ENCODE data around the gene ABTB2.
"Not testable (repeated sequence)": the region's sequence is repeated elsewhere in the genome, so short reads cannot be mapped to it uniquely, and the experiment has no call there.

Gene ABTB2

DNA sequence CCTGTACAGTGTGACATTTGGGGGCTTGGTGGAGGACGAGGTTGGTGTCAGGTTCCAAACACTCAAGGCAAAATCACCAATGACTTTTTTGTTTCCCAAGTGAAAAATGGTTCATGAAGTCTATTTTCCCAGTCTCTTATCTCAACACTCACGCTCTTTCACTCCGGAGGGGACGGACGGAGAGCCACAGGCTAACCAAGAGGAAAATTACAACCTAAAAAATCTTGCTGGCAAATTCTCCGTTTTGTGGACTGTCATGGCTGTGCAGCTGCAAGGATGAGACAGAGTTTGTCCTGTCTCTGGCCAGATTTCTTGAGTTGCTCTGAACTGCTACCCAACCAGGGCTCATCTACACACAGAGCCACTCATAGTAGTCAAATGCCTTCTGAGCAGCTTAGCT is 101.2 kb downstream of the ABTB2 start:
- no peak for DNase-seq

DNA sequence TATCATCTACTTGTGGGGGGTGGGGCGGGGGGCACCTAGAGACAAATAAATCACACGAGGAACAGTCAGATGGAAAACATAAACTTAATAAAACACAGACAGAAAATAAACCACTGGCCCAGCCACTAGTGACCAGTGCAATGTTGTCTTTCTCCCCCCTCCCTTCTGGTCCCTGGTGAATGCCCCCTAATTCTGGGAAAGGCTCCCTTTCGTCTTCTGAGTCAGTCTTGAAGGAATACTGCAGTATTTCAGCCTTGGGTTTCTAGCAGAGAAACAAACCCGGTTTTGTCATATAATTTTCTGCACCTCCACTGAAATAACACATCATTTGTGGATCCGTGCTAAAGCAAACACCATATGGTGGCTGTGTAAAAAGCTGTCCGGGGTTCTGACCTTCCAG is 101.7 kb downstream of the ABTB2 start:
- DNase-seq = no peak

DNA sequence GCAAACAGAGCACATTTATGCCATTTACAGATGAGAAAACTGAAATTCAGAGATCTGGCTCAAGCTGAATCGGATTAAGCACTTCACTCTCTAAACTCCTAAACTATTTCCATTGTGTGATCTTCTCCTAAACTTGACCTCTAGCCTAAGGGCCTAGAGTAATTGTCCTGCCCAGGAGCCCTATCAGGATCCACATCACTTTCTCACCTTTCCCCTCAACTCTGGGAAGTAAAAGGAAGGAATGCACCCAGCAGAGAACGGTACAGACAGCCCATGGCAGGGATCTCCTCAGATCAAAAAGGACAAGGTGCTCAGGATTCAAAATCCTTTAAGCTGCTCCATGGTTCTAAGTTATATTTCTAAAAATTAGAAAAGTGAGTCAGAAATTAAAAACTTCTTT is 102.7 kb downstream of the ABTB2 start:
- no peak for DNase-seq

DNA sequence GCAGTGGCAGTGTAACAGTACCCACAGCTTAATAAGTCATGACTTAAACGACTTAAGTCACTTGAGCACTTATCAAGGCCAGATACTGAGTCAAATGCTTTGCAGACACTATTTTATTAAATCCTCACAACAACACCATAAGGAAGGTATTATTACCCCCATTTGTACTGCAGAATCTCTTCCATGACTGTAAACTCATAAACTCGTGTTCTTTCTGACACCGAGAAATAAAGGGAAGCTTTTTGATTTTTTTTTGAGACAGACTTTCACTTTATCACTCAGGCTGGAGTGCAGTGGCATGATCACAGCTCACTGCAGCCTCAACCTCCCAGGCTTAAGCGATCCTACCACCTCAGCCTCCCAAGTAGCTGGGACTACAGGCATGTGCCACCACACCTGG is 103.8 kb downstream of the ABTB2 start:
- DNase-seq = no peak

DNA sequence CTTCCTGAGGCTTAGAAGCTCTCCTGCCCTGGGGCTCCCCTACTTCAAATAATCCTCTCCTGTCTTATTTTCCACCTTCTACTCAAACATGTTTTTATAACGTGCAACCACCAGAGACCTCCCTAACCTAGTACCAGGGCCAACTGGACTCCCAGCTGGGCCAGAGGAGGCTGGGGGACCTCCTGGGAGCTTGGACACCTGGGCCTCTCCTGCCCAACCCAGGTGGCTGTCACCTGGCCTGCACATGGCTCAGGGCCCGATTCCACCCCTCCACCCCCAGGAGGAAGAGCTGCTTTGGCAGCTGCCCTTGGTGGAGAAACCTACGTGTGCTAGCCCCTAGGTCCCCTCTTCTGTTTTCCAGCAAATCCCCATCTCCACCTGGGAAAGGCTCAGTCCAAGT is 105.2 kb downstream of the ABTB2 start:
- no peak for DNase-seq

DNA sequence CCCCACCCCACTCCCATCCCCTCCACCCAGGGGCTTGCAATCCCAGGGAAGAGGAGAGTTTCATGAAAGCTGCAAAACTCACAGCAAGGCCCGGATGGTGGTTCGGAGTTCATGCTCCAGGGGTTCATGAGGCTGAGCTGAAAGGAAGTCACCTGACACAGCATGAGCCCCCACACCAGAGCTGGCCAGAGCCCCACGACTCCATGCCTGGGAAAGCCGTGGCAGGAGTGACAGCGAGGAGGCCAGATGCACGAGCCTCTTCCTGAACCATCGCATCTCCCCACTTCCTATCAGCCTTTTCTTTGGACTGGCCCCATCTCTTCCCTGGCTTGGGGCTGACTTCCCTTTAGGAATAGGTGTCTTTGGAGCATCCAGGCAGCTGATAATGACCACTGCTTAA is 105.8 kb downstream of the ABTB2 start:
- no peak for DNase-seq

DNA sequence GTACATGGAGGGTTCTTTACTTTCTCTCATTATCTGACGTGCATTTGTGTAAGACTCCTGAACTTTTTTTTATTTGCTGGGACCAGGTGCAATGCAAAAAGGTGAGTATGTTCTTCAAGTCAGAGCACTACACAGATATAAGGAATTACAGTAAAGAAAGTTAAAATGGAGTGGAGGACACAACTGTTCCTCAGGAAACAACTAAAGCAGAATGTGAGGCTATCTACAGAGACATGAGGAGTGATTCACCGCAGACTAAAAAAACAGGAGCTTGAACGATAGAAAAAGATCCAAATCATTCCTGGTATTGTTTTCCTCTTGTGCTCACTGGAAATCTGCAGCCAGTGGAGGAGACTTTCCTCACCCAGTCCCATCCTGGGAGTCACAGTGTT is 106.2 kb downstream of the ABTB2 start:
- DNase-seq = no peak

DNA sequence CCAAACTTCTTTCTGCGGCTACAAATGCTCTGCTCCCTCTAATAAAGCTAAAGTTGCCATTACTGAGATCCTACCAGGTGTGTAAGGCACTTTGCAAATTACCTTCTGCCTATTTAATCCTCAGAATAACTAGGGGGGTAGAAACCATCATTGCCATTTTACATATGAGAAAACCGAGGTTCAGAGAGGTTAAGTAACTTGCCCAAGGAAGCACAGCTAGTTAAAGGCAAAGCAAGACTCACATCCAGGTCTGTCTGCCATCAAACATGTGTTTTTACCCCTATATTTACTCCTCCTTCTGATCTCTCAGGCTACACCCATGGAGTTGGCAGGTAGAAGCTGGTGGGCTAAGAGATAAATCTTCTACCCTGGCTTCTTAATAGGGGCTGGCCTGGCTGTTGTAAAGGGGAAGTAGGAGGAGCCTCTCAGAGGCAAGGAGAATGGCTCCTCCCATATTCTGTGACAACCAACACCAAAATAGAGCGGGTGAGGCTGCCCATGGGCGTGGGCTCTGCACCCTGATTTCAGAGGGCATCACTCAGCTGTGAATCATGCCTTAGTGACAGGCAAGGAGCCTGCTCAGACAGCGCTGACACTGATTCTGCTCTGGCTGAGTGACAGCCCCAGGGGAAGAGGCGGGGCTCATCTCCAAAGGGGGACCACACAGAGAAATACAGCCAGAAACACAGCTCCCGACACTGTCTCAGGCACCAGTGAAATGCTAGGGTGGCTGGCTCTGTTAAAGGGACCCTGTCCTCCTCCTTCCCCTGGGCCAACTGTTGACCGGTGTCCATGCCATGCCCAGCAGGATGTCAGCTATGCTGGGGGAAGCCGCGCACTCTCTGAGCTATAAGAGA is 106.8 kb downstream of the ABTB2 start:
- peak; percentile 78 to 88 for DNase-seq

DNA sequence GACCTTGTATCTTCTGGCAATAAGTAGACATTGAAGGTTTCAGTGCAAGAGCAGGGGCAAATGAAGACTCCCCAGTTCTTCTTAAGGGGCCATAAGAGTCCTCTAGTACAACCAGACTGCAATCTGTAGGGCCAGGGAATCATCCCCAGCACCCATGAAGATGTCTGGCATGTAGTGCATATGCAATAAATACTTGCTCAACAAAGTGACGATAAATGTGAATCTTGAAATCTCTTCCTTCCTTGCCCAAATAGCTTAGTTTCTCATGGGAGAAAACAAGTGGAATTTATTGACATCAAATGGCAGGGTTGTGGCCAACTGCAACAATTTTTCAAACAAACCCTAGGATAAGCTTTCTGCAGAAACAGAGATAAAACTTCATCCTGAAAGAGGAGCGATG is 107.6 kb downstream of the ABTB2 start:
- DNase-seq = no peak

DNA sequence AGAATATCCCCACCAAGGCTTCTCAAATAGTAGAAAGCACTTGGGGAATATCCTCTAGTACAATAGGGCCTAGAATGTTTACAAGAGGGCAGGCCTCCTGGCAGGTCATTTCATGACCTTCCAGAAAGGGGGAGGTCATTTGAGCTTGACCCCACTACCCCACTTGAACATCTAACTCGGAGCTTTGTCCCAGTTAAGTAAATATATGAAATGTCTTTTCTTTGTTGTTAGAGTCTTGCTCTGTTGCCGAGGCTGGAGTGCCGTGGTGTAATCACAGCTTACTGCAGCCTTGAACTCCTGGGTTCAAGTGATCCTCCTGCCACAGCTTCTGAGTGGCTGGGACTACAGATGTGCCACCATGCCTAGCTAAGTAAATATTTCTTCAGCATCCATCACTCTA is 108.4 kb downstream of the ABTB2 start:
- DNase-seq = no peak

DNA sequence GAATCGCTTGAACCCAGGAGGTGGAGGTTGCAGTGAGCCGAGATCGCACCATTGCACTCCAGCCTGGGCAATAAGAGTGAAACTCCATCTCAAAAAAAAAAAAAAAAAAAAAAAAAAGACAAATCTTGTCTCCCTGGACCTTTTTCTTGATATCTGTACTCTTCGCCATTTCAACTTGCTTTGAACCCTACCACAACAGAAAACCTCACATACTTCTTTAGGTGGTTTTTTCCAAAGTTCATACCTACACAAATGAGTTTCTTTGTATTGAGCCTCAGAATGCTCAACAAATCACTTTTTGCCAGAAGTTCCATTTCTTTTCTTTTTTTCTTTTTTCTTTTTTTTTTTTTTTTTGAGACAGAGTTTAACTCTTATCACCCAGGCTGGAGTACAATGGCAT is 111.3 kb downstream of the ABTB2 start:
- not testable (repeated sequence) for DNase-seq

DNA sequence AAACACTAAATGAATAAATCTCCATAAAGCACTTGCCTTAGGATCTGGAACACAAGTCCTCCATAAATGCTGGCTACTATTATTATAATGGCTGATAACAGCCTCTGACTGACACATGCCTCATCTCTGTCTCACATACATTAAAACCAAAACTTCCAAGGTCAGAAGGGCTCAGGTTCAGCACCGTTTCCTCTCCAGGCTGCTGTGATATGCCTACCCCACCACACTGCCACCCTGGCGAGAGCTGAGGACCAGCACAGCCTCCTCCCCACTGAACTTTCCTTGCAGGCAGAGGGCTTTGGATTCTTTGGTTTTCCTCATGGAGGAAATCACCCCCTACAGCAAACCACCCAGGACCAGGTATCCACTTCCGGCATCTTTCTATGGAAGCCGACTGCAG is 112.8 kb downstream of the ABTB2 start:
- no peak for DNase-seq

DNA sequence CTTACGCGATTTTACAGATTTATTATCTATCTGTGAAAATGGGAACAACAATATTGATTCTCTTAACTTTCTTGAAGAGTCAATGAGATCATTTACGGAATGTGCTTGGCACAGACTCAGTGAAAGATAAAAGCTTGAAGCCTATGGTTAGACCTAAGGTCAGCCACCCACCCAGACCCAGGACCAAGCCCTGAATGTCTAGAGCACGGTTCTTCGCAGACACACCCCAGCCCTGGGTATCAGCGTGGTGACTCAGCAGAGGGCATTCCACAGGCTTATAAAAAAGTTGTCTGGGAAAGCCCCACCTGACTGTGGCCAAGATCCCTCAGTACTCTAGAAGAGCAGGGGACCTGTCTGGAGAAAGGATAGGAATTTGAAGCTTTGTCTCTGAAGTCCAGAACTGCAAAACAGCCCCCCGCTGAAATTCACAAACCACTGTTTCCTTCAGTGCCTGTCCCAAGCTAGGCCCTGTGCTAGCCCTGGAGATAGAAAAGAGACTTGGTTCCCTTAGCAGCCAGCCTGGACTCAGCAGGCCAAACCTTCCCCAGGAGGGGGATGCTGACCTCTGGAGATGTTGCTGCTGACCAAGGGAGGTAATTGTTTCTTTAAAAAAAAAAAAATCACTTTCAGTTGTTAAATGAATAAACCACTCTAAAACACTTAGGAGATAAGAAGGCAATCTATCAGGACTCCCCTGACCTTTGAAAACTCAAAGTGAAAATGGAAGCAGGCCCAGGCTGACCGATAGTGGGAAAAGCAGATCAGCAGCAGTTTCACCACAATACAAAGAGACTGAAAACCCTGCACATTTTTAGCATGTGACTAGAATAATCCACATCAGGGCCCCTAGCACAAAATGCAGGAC is 114.0 kb downstream of the ABTB2 start:
- no peak for DNase-seq

DNA sequence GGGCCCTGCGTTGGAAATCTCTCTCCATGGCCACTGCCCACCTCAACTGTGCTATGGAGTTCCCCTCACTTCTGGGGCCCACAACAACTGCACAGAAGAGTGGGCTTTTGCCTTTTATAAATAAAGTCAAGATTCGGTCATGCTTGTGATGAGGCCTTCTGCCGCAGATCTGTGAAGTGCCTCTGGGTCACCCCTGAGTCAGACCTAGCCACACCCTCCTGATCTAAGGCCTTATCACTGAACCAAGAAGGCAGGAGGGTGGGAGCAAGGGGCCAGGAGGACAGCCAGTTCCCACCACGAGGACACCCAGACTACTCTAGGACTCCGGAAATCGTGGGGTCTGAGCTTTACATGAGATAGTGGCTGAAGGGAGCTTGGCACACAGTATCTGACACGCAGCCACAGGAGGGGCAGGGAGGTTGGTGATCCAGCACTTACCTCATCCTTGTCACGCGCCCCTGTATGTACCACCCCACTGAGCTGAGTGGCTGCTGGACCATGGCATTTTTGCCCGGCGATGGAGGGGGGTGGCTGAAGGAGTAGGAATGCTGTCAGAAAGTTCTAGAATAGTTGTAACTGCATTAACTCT is 115.7 kb downstream of the ABTB2 start:
- no peak for DNase-seq

DNA sequence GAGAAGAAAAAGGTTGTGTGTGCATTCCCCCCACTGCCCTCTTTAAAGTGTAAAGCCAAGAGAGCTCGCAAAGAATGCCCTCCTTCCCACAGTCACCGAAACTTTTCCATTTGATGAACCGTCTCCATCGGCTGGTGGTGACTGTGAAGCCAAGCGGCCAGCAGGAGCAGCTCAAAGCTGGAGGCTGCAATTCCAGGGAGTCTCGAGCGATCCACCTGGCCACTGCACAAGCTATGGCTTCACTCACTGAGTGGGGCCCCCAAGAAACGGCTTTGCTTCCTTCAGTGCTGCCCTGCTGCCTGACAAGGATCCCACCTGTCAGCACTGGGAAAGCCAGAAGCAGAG is 117.7 kb downstream of the ABTB2 start:
- no peak for DNase-seq

DNA sequence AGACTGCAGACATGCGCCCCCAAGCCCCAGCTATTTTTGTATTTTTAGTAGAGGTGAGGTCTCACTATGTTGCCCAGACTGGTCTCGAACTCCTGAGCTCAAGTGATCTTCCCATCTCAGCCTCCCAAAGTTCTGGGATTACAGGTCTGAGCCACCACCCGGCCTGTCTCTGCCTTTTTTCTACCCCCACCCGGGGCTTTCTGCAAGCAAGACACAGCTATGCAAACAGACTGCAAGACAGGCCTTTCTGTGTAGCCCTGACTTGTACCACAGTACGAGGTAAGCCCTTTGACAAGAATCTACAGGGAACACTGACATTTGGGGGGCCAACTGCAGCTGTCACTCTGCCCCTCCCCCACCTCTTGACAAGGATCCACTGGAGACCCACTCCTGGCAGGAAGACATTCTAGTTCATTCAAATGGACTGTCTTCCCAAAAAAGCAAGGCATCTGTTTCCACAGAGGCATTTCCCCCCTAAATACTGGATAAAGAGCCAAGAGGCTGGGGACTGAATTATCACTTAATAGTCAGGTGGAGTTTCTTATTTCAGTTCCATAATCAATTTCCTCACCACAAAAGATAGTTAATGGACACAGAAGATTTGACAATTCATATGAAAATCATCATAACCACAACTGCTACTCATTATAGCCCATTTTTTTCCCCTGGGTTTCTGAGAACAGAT is 118.2 kb downstream of the ABTB2 start:
- DNase-seq = no peak

DNA sequence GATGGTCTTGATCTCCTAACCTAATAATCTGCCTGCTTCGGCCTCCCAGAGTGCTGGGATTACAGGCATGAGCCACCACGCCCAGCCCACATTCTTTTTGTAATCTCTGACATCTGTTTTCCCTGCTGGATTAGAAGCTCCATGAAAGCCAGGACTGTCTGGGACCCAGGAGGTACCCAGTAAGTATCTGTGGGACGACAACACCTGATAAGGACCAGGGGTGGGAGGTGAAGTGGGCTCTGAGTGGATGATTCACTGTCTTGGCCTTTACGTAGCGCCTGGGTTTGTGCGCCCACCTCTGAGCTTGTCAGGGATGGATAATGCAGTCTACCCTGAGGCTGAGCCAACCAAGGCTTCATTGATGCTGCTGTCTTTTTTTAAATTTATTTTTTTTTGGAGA is 118.8 kb downstream of the ABTB2 start:
- no peak for DNase-seq

DNA sequence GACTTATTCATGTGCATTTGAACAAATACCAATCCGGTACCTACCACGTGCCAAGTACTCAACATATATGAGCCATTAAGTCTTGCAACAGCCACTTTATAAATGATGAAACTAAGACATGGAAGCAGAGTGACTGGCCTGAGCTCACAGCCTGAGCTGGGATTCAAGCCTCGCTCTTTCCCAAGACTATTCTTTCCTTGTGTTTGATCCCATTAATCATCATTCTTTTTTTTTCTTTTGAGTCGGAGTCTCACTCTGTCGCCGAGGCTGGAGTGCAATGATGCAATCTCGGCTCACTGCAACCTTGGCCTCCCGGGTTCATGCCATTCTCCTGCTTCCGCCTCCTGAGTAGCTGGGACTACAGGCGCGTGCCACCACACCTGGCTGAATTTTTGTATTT is 119.3 kb downstream of the ABTB2 start:
- DNase-seq = no peak

DNA sequence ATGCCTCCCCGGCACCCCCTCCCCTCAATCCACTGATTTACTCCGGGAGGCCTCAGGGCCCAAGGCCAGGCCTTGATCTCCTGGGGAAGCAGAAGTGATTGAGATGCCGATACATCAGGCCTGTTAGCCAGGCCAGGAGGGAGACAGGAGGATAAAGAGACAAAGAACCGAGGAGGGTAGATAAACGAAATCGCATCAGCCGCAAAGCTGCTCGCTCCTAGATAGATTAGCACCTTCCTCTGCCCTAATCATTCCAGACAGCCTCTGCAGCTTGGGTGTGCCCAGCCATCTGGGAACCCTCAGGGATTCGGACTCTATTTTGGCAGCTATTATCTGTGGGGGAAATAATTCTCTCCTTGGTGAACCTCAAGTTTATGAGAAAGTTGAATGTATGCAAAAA is 121.2 kb downstream of the ABTB2 start:
- DNase-seq = no peak

DNA sequence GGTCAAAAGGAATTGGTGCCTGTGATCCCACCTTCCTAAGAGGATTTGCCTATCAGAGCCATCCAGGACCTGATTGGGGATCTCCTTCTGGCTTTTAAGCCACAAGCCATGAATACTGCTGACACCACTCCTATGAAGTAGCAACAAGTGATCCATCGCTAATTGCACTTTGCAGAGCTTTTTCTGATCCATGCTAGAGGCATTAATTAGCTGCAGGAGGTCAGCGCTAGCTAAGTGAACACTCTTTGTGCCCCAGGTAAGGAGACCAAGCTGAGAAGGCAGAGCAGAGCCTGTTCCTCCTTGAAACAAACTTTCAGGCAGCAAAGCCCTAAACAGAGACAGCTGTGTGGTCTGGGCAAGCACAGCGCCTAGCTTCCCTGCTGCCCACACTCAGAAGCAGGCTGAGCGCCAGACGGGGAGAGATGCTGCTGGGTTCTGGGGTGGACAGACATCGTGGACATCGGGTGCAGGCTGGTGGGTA is 122.2 kb downstream of the ABTB2 start:
- DNase-seq = no peak

DNA sequence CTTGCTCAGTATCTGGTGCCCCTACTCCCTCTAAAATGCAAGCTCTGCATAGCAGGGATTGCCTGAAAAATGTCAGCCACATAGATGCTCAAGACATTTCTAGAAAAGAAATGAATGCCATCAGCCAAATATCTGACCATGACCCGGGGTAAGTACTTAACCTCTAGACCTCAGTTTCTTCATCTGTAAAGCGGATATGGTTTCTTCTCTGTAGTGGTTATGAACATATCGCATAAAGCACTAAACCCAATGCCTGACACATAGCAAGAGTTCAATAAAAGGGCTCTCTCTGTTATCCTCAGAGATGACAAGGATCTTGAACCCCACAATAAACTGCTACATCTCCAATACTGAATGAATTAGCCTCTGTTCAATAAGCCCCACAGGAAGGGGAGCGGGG is 122.6 kb downstream of the ABTB2 start:
- DNase-seq = peak in 1 of 2 donors; percentile 16

DNA sequence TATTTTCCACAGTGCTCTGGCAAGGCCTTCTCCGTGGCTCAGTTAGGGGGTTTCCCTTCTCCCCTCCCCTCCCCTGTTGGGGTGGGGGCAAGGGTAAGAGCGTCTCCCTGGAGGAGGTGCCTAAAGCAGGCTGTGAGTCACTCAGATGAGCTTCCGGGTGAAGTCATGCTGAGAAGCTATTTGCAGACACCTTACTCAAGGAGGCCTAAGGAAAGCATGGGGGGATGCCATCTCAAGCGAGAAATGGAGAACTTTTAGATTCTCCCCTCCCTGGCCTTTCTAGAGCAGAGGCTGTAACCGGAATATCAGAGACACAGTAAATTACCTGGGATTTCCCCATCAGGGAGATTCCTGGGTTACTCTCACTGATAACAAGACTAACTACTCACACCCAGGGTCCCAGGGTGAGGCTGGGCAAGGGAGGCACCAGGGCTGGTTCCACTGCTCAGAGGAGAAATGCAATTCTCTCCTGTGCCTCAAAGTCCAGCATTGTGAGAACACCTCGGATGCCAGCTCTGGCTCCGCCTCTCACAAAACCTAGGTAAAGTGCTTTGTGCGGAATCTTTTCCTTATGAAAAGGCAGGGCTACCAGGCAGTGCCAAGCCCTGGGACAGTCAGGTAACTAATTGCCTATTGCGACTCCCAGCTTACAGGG is 123.6 kb downstream of the ABTB2 start:
- peak; percentile 72 to 80 for DNase-seq

DNA sequence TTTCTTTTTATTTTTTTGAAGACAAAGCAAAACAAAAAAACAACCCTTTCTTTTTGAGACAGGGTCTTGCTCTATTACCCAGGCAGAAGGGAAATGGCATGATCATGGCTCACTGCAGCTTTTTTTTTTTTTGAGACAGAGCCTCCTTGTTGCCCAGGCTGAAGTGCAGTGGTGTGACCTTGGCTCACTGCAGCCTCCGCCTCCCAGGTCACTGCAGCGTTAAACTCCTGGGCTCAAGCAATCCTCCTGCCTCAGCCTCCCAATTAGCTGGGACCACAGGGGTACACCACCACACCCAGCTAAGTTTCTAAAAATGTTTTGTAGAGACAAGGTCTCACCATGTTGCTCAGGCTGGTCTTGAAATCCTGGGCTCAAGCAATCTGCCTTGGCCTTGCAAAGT is 124.6 kb downstream of the ABTB2 start:
- no peak for DNase-seq
